ENCODE measurements around the gene PRKCZ. TPM values are rescaled to one million over a fixed set of nuclear protein-coding genes. Genes with fewer than 3 reads are reported as not detected.

Gene PRKCZ
- total and polyA plus RNA-seq, 9 of the 15 experiments (the other 6 are each of a cell fraction or from before 2014, with no cell fraction given): 0.07 to 3.1 (median 1.3) TPM

DNA sequence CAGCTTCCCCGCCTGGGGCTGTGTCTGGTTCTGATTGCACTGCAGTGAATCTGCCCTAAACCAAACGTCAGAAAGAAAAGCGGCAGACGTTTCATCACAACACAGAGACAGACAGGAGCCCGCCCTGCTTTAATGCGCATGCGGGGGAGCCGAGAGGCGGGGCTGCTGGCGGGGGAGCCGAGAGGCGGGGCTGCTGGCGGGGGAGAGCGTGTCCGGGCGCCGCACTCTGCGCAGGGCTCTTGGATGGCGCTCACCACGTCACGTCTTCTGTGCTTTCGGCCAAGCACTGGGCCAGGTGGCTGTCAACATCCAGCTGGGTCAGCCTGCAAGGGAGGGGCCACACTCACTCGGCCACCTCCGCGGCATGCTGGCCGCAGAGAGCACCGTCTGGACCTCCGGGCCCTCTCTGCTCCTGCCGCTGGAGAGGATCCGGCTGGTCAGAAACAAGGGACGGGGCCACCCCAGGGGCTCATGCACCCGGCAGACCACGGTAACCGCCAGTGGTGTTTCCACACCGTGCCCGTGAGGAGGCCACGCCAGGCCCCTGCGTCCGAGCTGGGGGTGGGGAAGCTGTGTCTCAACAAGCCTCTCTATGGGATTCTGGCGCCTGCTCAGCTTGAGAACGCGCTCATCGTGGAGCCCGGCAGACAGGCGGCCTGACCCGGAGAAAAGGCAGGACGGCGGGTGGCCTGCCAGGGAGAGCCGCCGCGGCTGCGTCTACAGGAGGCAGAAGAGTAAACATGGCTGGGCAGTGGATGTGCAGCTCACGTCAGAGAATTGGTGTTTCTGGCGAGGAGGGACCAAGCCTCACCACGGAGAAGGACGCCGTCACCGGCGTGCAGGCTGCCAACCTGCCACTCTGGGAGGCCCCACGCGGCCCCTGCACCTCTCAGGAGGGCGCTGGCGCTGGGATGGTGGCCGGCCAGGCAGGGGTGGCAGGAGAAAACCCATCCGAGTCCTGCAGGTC lies 139.5 kb downstream of the PRKCZ start (continued):
- TF ChIP-seq, protein P1, sequence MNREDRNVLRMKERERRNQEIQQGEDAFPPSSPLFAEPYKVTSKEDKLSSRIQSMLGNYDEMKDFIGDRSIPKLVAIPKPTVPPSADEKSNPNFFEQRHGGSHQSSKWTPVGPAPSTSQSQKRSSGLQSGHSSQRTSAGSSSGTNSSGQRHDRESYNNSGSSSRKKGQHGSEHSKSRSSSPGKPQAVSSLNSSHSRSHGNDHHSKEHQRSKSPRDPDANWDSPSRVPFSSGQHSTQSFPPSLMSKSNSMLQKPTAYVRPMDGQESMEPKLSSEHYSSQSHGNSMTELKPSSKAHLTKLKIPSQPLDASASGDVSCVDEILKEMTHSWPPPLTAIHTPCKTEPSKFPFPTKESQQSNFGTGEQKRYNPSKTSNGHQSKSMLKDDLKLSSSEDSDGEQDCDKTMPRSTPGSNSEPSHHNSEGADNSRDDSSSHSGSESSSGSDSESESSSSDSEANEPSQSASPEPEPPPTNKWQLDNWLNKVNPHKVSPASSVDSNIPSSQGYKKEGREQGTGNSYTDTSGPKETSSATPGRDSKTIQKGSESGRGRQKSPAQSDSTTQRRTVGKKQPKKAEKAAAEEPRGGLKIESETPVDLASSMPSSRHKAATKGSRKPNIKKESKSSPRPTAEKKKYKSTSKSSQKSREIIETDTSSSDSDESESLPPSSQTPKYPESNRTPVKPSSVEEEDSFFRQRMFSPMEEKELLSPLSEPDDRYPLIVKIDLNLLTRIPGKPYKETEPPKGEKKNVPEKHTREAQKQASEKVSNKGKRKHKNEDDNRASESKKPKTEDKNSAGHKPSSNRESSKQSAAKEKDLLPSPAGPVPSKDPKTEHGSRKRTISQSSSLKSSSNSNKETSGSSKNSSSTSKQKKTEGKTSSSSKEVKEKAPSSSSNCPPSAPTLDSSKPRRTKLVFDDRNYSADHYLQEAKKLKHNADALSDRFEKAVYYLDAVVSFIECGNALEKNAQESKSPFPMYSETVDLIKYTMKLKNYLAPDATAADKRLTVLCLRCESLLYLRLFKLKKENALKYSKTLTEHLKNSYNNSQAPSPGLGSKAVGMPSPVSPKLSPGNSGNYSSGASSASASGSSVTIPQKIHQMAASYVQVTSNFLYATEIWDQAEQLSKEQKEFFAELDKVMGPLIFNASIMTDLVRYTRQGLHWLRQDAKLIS (CRISPR knock-in tag; IDR thresholded peaks at IDR 0.05): peak; percentile 33; the same call in 1 of the 2 replicates
- no peak for TF ChIP-seq ZNF197 (CRISPR knock-in tag; IDR thresholded peaks at IDR 0.05; ENCODE audit: low read depth)
- TF ChIP-seq ARID2 (IDR thresholded peaks at IDR 0.05): no peak
- no peak for TF ChIP-seq BRCA1 (IDR thresholded peaks at IDR 0.05)
- TF ChIP-seq BRCA1 (CRISPR knock-in tag; IDR thresholded peaks at IDR 0.05): no peak
- TF ChIP-seq ZNF584 (CRISPR knock-in tag; IDR thresholded peaks at IDR 0.05; ENCODE audit: low read depth): no peak
- no peak for TF ChIP-seq ZKSCAN3 (CRISPR knock-in tag; IDR thresholded peaks at IDR 0.05)
- no peak for TF ChIP-seq ZNF140 (CRISPR knock-in tag; IDR thresholded peaks at IDR 0.05)
- TF ChIP-seq, protein P2, sequence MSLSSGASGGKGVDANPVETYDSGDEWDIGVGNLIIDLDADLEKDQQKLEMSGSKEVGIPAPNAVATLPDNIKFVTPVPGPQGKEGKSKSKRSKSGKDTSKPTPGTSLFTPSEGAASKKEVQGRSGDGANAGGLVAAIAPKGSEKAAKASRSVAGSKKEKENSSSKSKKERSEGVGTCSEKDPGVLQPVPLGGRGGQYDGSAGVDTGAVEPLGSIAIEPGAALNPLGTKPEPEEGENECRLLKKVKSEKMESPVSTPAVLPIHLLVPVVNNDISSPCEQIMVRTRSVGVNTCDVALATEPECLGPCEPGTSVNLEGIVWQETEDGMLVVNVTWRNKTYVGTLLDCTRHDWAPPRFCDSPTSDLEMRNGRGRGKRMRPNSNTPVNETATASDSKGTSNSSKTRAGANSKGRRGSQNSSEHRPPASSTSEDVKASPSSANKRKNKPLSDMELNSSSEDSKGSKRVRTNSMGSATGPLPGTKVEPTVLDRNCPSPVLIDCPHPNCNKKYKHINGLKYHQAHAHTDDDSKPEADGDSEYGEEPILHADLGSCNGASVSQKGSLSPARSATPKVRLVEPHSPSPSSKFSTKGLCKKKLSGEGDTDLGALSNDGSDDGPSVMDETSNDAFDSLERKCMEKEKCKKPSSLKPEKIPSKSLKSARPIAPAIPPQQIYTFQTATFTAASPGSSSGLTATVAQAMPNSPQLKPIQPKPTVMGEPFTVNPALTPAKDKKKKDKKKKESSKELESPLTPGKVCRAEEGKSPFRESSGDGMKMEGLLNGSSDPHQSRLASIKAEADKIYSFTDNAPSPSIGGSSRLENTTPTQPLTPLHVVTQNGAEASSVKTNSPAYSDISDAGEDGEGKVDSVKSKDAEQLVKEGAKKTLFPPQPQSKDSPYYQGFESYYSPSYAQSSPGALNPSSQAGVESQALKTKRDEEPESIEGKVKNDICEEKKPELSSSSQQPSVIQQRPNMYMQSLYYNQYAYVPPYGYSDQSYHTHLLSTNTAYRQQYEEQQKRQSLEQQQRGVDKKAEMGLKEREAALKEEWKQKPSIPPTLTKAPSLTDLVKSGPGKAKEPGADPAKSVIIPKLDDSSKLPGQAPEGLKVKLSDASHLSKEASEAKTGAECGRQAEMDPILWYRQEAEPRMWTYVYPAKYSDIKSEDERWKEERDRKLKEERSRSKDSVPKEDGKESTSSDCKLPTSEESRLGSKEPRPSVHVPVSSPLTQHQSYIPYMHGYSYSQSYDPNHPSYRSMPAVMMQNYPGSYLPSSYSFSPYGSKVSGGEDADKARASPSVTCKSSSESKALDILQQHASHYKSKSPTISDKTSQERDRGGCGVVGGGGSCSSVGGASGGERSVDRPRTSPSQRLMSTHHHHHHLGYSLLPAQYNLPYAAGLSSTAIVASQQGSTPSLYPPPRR (CRISPR knock-in tag; IDR thresholded peaks at IDR 0.05; ENCODE audit: borderline replicate concordance): no peak
- TF ChIP-seq ZNF436 (CRISPR knock-in tag; IDR thresholded peaks at IDR 0.05): no peak
- TF ChIP-seq BHLHE40 (IDR thresholded peaks at IDR 0.05; ENCODE audit: low read length): no peak; the same call in 1 of the 2 replicates
- TF ChIP-seq ZNF12 (CRISPR knock-in tag; IDR thresholded peaks at IDR 0.05): no peak
- TF ChIP-seq RFX1 (IDR thresholded peaks at IDR 0.05): no peak
- TF ChIP-seq ZNF224 (CRISPR knock-in tag; IDR thresholded peaks at IDR 0.05): no peak
- TF ChIP-seq ZNF644 (tag; IDR thresholded peaks at IDR 0.05; ENCODE audit: low read depth): no peak
- TF ChIP-seq FOXM1 (IDR thresholded peaks at IDR 0.05; ENCODE audit: low read depth): no peak
- TF ChIP-seq FOXM1 (CRISPR knock-in tag; IDR thresholded peaks at IDR 0.05; ENCODE audit: low read depth): no peak
- TF ChIP-seq, protein P3, sequence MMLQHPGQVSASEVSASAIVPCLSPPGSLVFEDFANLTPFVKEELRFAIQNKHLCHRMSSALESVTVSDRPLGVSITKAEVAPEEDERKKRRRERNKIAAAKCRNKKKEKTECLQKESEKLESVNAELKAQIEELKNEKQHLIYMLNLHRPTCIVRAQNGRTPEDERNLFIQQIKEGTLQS (IDR thresholded peaks at IDR 0.05): peak; percentile 74
- TF ChIP-seq, protein P3 (CRISPR knock-in tag; conservative IDR thresholded peaks at IDR 0.05): no peak
- peak; percentile 97 for TF ChIP-seq DACH1 (IDR thresholded peaks at IDR 0.05; ENCODE audit: partially characterized antibody)
